Erythroblast (primary cell): ENCODE measurements around the gene CLCN2.

Experiments
- GATA1 ChIP-seq: IDR thresholded peaks from 2 replicates; pipeline ENCODE4 v1.6.1; 2011; ENCODE audit warnings: low read depth, mild to moderate bottlenecking, control low read depth, low read length, moderate library complexity
- POLR2A ChIP-seq: IDR thresholded peaks from 2 replicates; pipeline ENCODE4 v1.6.1; 2011; ENCODE audit warnings: mild to moderate bottlenecking, low read length

GRCh38 chr3:184335291-184335660 lies 26.1 kb downstream of the CLCN2 start:
- TF ChIP-seq POLR2A (no peak), GATA1 (no peak)
